ENCODE measurements around the gene FUT8.

DNA sequence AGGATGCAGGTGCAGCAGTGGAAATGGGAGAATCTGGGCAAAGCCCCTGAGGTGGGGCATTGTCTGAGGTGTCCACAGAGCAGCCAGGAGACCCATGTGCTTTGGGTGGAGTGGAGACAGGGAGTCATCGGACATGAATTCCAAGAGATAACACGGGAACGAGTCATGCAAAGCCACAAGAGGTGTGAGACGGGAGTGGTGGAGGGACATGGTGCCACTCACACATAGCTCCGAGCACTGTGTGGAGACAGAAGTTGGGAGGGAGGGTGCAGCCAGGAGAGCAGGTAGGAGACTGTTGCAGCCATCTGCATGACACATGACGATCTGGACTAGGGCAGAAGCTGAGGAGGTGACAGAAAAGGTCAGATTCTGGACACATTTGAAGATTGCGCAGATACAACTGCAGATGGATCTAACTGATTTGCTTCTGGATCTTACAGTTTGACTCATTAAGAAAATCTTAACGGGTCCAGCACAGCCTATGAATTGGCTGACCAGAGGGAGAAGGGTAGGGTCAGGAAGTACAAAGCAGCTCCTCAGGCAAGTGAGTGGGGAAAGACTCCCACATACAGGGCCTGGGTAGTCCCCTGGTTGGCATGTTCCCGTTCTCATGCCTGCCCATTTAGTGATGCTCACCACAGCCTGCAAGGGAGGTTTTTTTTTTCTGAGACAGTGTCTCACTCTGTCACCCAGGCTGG is 379.8 kb downstream of the FUT8 start:
- TF ChIP-seq EGR1 (IDR thresholded peaks at IDR 0.05) = no peak
- TF ChIP-seq CEBPB (IDR thresholded peaks at IDR 0.05) = no peak
- no peak for TF ChIP-seq EP300 (IDR thresholded peaks at IDR 0.05; ENCODE audit: borderline replicate concordance)

All from Ishikawa (cell line).